MCF 10A (cell line): ENCODE measurements around the gene SLC25A27. TPM values are rescaled to one million over a fixed set of nuclear protein-coding genes. Genes with fewer than 3 reads are reported as not detected.

Experiments
- BruUV-seq: library from RNA; stranded (reverse); fragments of 400-500 nt; replicated peaks from 2 replicates; lab custom pipeline; 2021; lab: Mats Ljungman, UMichigan
- CTCF ChIA-PET: fragments of 300-600 bp; sonication (Branson Sonifier 250); formaldehyde crosslinking; extraction: SDS; loops from one replicate; lab custom pipeline; 2021; ENCODE audit warnings: antibody characterized with exemption, inconsistent platforms; lab: Yijun Ruan, JAX
- POLR2A ChIA-PET: fragments of 300-600, 350-650 bp; sonication (Branson Sonifier 250); formaldehyde crosslinking; extraction: SDS; loops from one replicate; lab custom pipeline; 2020; ENCODE audit warnings: antibody characterized with exemption, inconsistent platforms; lab: Yijun Ruan, JAX
- DNase-seq: peaks from one replicate; pipeline ENCODE4 v3.0.0-alpha.2; 2018; ENCODE audit not compliant: unreplicated experiment
- H3K27ac Mint-ChIP-seq: one replicate; pipeline ENCODE4 v1.8.0; 2022; ENCODE audit warnings: mild to moderate bottlenecking, low read depth, mixed read lengths; ENCODE audit not compliant: unreplicated experiment
- H3K27me3 Mint-ChIP-seq: one replicate; pipeline ENCODE4 v1.8.0; 2022; ENCODE audit warnings: mixed read lengths; ENCODE audit not compliant: insufficient read depth, unreplicated experiment
- H3K36me3 Mint-ChIP-seq: one replicate; pipeline ENCODE4 v1.8.0; 2022; ENCODE audit warnings: mild to moderate bottlenecking, moderate library complexity, mixed read lengths; ENCODE audit not compliant: insufficient read depth, unreplicated experiment
- H3K4me1 Mint-ChIP-seq: one replicate; pipeline ENCODE4 v1.8.0; 2022; ENCODE audit warnings: mixed read lengths; ENCODE audit not compliant: insufficient read depth, unreplicated experiment
- H3K4me3 Mint-ChIP-seq: one replicate; pipeline ENCODE4 v1.8.0; 2022; ENCODE audit warnings: mild to moderate bottlenecking, moderate library complexity, mixed read lengths; ENCODE audit not compliant: unreplicated experiment
- H3K9me3 Mint-ChIP-seq: one replicate; pipeline ENCODE4 v1.8.0; 2022; ENCODE audit warnings: mixed read lengths; ENCODE audit not compliant: unreplicated experiment
- CTCF ChIP-seq: fragments of 200-600 bp; IDR thresholded peaks from one replicate; pipeline ENCODE4 v1.8.0; 2022; ENCODE audit warnings: antibody characterized with exemption, mild to moderate bottlenecking; ENCODE audit not compliant: unreplicated experiment
- intact Hi-C: fragments of 100-400 bp; cut with micrococcal nuclease; formaldehyde crosslinking; loops from 2 replicates; pipeline ENCODE4 v1.14.1; 2022
- total RNA-seq: library from RNA; stranded (reverse); gene quantifications from 2 replicates; pipeline ENCODE4 v1.2.3, GENCODE V29; 2022

Gene SLC25A27
- total RNA-seq, 1 experiment from 2014 or later: 21.7 TPM

GRCh38 chr6:46632053-46632452 lies 20.7 kb upstream of the SLC25A27 start:
- H3K9me3 Mint-ChIP-seq: no peaks in the 10 kb centered on the region
- peaks cover 3% of the 10 kb centered on the region for H3K36me3 Mint-ChIP-seq
- TF ChIP-seq CTCF: no peak
- intact Hi-C loops: no loop called here
- DNase-seq: no peak
- POLR2A ChIA-PET: interaction anchor here (2.0 kb wide), 1 partner anchor 21 kb away, joined by 6 read pairs; the partner anchor contains the start of genes CYP39A1 and SLC25A27
- CTCF ChIA-PET: interaction anchor here (0.6 to 0.7 kb wide), 2 partner anchors 331 to 410 kb away, joined by 3 read pairs; no protein-coding TSS in a partner anchor
- no TSS peak for BruUV-seq
- H3K4me1 Mint-ChIP-seq: peaks cover 4% of the 10 kb centered on the region
- no peaks in the 10 kb centered on the region for H3K27me3 Mint-ChIP-seq
- H3K27ac Mint-ChIP-seq: no peak overlapping the region
- no peak overlapping the region for H3K4me3 Mint-ChIP-seq

DNA sequence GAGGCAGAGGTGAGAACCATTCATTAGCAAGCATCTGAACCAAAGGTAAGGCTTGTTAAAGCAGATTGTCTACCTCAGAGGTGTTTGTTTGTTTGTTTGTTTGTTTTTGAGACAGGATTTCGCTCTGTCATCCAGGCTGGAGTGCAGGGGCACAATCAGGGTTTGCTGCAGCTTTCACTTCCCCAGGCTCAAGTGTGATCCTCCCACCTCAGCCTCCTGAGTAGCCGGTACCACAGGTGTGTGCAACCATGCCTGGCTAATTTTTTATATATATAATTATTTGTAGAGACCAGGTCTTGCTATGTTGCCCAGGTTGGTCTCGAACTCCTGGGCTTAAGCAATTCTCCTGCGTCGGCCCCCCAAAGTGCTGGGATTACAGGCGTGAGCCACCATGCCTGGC lies 17.3 kb upstream of the SLC25A27 start:
- BruUV-seq: no TSS peak
- no peak for DNase-seq
- no peak overlapping the region for H3K27ac Mint-ChIP-seq
- CTCF ChIA-PET: interaction anchor here (0.9 kb wide), 1 partner anchor 356 kb away, joined by 3 read pairs; no protein-coding TSS in a partner anchor
- peaks cover 30% of the 10 kb centered on the region for H3K4me1 Mint-ChIP-seq
- H3K36me3 Mint-ChIP-seq: peaks cover 4% of the 10 kb centered on the region
- H3K9me3 Mint-ChIP-seq: no peaks in the 10 kb centered on the region
- POLR2A ChIA-PET: interaction anchor here (1.1 kb wide), 1 partner anchor 16 kb away, joined by 8 read pairs; the partner anchor contains the start of genes CYP39A1 and SLC25A27
- intact Hi-C loops: no loop called here
- H3K27me3 Mint-ChIP-seq: no peaks in the 10 kb centered on the region
- no peak overlapping the region for H3K4me3 Mint-ChIP-seq
- TF ChIP-seq CTCF: no peak

DNA sequence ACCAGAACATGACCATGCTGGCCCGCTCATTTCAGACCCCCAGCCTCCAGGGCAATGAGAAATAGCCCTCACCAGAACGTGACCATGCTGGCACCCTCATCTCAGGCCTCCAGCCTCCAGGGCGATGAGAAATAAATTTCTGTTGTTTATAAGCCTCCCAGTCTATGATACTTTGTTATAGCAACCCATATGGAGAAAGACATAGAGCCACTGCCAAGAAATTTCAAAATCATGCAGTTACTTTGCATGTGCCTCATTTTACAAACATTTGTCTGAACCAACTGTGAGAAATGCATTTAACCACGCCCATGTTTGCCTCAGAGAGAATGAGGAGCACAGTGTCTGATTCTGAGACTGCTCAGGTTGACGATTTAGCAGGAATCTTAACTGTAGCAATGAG lies 15.6 kb upstream of the SLC25A27 start:
- ChIA-PET POLR2A (interaction anchor here (0.8 to 8.1 kb wide), 6 partner anchors 10 to 407 kb away, joined by 3 to 168 read pairs (median 6); partner anchors contain the start of genes CYP39A1 and SLC25A27), CTCF (interaction anchor here (2.1 kb wide), 1 partner anchor 13 kb away, joined by 6 read pairs; no protein-coding TSS in a partner anchor)
- Mint-ChIP-seq H3K27me3 (no peaks in the 10 kb centered on the region), H3K9me3 (no peaks in the 10 kb centered on the region), H3K4me1 (peaks cover 30% of the 10 kb centered on the region), H3K36me3 (peaks cover 4% of the 10 kb centered on the region), H3K4me3 (peak overlapping the region; percentile 44), H3K27ac (peak overlapping the region; percentile 98)
- BruUV-seq: no TSS peak
- intact Hi-C loops: loop anchor here (1.0 kb wide), 1 partner anchor 15 kb away; the partner anchor contains the start of genes CYP39A1 and SLC25A27
- peak; percentile 96 for DNase-seq
- TF ChIP-seq CTCF: no peak

DNA sequence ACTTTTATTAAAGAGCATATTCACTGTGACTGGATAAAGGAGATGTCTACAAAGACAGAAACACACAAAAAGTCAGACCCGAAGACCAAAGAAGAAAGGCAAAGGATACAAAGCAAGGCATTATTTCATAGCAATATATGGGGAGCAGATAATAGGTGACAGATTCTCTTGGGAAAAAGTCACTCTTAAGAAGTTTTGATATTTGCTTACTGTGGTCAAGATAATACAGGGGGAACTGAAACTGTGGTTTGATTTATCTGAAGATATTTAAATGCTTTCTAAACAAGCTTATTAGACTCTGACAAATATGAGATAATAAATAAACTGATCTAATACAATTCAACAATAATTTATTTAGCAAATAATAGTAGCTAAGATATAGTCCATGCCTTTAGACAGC lies 14.8 kb upstream of the SLC25A27 start:
- TF ChIP-seq CTCF: no peak
- no peak for DNase-seq
- intact Hi-C loops: loop anchor here (1.0 kb wide), 1 partner anchor 14 kb away; the partner anchor contains the start of genes CYP39A1 and SLC25A27
- Mint-ChIP-seq H3K4me3 (no peak overlapping the region), H3K27me3 (no peaks in the 10 kb centered on the region), H3K4me1 (peaks cover 31% of the 10 kb centered on the region), H3K9me3 (no peaks in the 10 kb centered on the region), H3K27ac (peak overlapping the region; percentile 98), H3K36me3 (peaks cover 4% of the 10 kb centered on the region)
- ChIA-PET POLR2A (interaction anchor here (0.8 to 8.1 kb wide), 6 partner anchors 9 to 406 kb away, joined by 3 to 168 read pairs (median 6); partner anchors contain the start of genes CYP39A1 and SLC25A27), CTCF (interaction anchor here (0.6 to 2.1 kb wide), 2 partner anchors 12 to 534 kb away, joined by 3 to 6 read pairs; no protein-coding TSS in a partner anchor)
- BruUV-seq: no TSS peak
